Stimulated activated CD4-positive, alpha-beta T cell treated with anti-CD3 and anti-CD28 coated beads, Interleukin-12 subunit alpha, Interleukin-12 subunit beta, amount 100 ng/mL, for 24 hours (primary cell): ENCODE data around the gene MED14.

Experiments
- DNase-seq, 2 experiments: peaks; one replicate each; pipeline ENCODE4 v3.0.0-alpha.2; 2020; ENCODE audit warnings: low read depth in 2 of 2

The MED14 gene

GRCh38 chrX:40603446-40603845, 131.9 kb downstream of the MED14 start:
- DNase-seq = no peak
